ENCODE results near the gene SRBD1. TPM values are rescaled to one million over a fixed set of nuclear protein-coding genes. Genes with fewer than 3 reads are reported as not detected.

SRBD1 gene
- total RNA-seq, 2 experiments from 2014 or later: 19.4 to 20.0 TPM

DNA sequence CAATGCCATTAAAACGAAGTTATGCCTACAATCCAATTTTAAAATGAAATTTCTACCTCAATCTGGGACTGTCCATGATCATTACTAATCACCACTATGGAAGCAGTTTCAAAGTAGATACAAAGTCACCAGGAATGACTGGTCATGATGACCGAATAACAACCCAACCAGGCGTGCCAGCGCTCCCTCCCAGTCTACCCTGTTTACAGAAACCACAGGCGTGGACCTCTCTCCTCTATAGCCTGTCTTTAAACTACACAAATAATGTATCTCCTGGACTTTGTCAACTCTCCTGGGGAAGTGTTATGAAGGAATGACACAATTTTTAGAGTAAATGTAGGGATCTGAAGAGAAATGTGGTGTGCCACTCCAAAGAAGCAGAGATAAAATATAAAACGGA, 150.2 kb downstream of the SRBD1 start:
- H3K4me3 Mint-ChIP-seq: no peak overlapping the region
- H3K9me3 Mint-ChIP-seq: no peaks in the 10 kb centered on the region
- H3K27me3 Mint-ChIP-seq: no peaks in the 10 kb centered on the region
- H3K27ac Mint-ChIP-seq: no peak overlapping the region
- peaks cover 6% of the 10 kb centered on the region for H3K36me3 Mint-ChIP-seq (ENCODE audit: low read depth)
- ChIA-PET POLR2A (no interaction called here), CTCF (no interaction called here)
- DNase-seq: no peak
- no peaks in the 10 kb centered on the region for H3K4me1 Mint-ChIP-seq

DNA sequence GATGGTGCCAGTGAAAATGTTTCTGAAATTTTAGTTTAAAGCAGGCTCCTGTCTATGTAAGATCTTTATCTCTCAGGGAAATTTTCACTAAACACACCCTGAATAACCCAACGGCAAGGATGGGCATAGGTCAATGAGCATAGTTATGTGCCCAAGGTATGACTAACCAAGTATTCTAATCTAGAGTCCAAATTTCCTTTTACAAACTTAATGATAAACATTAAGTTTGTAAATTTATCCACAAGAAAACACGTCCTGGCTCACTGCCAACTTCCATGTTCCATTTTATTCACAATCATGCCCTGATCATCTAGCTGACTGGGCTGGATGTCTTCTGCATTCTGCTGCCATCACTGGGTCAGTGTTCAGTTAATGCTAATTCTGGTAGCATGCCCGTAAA, 151.2 kb downstream of the SRBD1 start:
- CTCF ChIA-PET: no interaction called here
- no peak for DNase-seq
- H3K36me3 Mint-ChIP-seq (ENCODE audit: low read depth): peaks cover 6% of the 10 kb centered on the region
- no peak overlapping the region for H3K4me3 Mint-ChIP-seq
- POLR2A ChIA-PET: no interaction called here
- H3K4me1 Mint-ChIP-seq: no peaks in the 10 kb centered on the region
- no peaks in the 10 kb centered on the region for H3K9me3 Mint-ChIP-seq
- no peak overlapping the region for H3K27ac Mint-ChIP-seq
- no peaks in the 10 kb centered on the region for H3K27me3 Mint-ChIP-seq

DNA sequence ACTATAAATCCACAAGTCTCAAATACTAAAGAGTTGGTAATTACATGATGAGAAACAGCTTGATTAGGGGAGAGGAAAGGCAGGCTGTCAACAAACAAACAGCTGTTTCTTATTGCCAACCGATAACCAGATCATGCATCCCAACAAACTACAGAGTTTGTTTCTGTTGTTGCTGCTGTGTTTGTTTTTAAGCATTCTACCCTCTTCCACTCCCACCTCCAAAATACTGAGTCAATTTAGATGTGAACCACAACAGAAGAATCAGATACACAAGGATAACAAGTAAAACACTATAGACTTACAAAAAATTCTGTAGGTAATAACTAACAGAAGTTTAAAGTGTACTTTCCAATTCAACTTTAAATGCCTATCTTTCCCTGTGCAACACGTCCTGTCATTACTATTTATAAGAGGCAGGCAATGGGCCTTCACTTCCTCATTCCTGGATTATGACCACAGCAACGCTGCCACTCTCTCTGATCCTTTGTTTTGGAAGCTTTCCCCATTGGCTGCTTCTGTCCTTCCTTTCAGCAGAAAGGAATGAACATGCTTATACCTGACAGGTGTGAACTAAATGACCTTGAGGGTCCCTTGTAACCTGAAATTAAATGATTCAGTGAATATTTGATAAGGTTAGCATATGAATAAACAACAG, 152.0 kb downstream of the SRBD1 start:
- no peak overlapping the region for H3K4me3 Mint-ChIP-seq
- DNase-seq: no peak
- H3K36me3 Mint-ChIP-seq (ENCODE audit: low read depth): peaks cover 6% of the 10 kb centered on the region
- no peak overlapping the region for H3K27ac Mint-ChIP-seq
- CTCF ChIA-PET: no interaction called here
- no peaks in the 10 kb centered on the region for H3K27me3 Mint-ChIP-seq
- no peaks in the 10 kb centered on the region for H3K4me1 Mint-ChIP-seq
- no peaks in the 10 kb centered on the region for H3K9me3 Mint-ChIP-seq
- POLR2A ChIA-PET: no interaction called here

DNA sequence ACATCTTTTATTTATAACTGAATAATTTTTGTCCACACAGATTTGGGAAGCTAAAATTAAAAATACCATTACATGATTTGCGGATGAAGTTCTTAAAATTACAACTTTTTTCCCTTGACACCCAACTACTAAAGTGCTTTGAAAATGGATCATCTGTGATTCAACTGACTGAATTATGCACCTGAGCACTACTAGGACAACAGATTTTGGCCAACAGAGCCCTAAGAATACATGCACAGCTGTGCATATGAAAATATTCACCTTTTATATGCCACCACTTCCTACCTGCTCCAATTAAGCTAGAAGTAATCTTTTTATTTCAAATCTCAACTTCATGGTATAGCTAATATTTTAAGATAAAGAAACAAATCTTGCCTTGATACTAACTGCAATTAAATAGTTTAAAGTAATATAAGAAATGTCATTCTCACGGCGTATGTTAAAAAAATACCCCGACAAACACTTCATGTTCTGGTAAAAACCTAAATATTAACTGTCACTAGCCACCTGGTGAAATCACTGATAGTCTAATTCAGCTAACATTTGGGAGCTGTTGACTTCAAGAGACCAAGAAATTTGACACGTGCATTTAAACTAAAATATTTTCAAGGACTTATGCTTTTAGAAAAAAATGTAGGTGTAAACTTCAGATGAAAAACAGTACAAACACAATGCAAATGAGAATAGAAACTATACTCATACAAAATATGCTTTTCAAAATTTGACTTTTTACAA, 153.7 kb downstream of the SRBD1 start:
- Mint-ChIP-seq H3K27me3 (no peaks in the 10 kb centered on the region), H3K4me1 (no peaks in the 10 kb centered on the region), H3K36me3 (ENCODE audit: low read depth) (peaks cover 4% of the 10 kb centered on the region), H3K4me3 (no peak overlapping the region), H3K9me3 (no peaks in the 10 kb centered on the region), H3K27ac (no peak overlapping the region)
- CTCF ChIA-PET: interaction anchor here (0.6 kb wide), 1 partner anchor 19 kb away, joined by 3 read pairs; no protein-coding TSS in a partner anchor
- DNase-seq: no peak
- POLR2A ChIA-PET: no interaction called here

DNA sequence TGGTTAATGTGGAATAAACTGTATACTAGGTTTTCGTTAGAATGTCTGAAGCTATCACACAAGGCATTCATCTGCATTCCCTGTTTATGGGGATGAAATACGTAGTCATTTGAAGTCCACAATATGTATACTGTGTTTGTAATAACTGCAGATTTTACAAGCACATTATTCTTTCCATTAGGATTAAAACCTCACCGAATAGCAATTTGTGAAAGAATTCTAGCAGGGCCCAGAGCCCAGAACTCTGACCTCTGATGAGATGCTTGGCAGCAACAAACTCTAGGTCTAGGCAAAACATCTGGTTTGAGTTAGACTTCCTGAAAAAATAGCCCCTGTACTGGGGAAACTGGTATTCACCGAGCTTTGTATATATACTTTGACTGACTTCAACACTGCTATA, 158.2 kb downstream of the SRBD1 start:
- no peak overlapping the region for H3K27ac Mint-ChIP-seq
- ChIA-PET POLR2A (no interaction called here), CTCF (no interaction called here)
- no peak overlapping the region for H3K4me3 Mint-ChIP-seq
- no peak for DNase-seq
- no peaks in the 10 kb centered on the region for H3K36me3 Mint-ChIP-seq (ENCODE audit: low read depth)
- no peaks in the 10 kb centered on the region for H3K4me1 Mint-ChIP-seq
- H3K9me3 Mint-ChIP-seq: no peaks in the 10 kb centered on the region
- no peaks in the 10 kb centered on the region for H3K27me3 Mint-ChIP-seq

DNA sequence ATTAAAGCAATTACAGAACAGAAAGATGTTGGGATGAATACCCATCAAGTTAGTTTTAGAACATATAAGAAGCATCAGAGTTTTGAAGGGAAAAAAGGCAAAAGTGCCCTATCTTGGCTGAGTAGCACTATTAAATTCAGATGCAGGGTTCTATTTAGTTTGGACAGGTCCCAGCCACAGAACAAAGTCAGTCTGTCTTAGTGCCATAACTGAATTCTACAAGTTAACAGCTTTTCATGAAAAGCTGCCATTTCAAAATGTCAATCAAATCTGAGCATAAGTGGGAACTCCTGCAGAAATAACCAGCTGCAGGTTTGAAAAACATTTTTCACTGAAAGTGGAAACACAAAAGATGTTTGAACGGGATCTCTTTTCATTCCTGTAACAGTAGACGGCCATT, 160.4 kb downstream of the SRBD1 start:
- Mint-ChIP-seq H3K36me3 (ENCODE audit: low read depth) (no peaks in the 10 kb centered on the region), H3K27me3 (no peaks in the 10 kb centered on the region), H3K4me3 (no peak overlapping the region), H3K4me1 (no peaks in the 10 kb centered on the region), H3K9me3 (no peaks in the 10 kb centered on the region), H3K27ac (no peak overlapping the region)
- DNase-seq: no peak
- ChIA-PET POLR2A (no interaction called here), CTCF (no interaction called here)

DNA sequence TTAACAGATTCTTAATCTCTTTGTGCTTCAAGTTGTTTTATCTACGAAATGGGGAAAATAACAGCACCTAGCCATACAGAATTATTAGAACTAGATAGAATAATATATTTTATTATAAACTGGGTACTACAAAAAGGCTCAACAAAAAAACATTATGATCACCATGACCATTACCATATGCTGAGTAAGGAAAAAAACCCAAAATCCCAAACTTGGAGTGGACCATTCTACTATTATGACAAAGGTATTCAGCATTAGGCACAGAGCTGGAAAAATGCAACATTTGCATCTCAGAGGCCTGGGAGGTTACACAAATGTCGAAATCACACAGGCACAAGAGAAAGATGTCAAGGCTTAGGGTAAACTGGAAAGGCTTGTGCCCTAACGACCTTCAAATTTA, 162.8 kb downstream of the SRBD1 start:
- Mint-ChIP-seq H3K36me3 (ENCODE audit: low read depth) (no peaks in the 10 kb centered on the region), H3K9me3 (no peaks in the 10 kb centered on the region), H3K27me3 (no peaks in the 10 kb centered on the region), H3K27ac (no peak overlapping the region), H3K4me1 (peaks cover 2% of the 10 kb centered on the region), H3K4me3 (no peak overlapping the region)
- CTCF ChIA-PET: no interaction called here
- POLR2A ChIA-PET: no interaction called here
- no peak for DNase-seq

DNA sequence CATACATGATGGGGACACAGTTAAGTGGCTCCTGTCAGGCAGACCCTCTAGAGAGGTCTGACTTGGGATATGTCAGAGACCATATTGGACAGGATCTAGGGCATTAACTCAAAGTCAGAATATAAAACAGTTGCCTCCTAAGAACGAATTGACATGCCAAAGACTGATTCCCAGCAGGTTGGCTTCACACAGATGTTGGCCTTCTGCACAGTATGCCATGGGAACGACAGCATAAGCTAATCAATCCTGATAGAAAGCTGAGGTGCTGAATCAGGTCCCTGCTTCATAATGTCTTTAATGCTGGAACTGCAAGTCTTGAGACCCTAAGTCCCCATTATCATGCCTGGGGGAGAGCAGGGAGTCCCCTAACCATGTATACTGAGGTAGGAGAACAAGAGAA, 165.1 kb downstream of the SRBD1 start:
- Mint-ChIP-seq H3K27me3 (no peaks in the 10 kb centered on the region), H3K36me3 (ENCODE audit: low read depth) (no peaks in the 10 kb centered on the region), H3K4me1 (peaks cover 7% of the 10 kb centered on the region), H3K9me3 (no peaks in the 10 kb centered on the region), H3K4me3 (no peak overlapping the region), H3K27ac (no peak overlapping the region)
- POLR2A ChIA-PET: no interaction called here
- no peak for DNase-seq
- CTCF ChIA-PET: no interaction called here

DNA sequence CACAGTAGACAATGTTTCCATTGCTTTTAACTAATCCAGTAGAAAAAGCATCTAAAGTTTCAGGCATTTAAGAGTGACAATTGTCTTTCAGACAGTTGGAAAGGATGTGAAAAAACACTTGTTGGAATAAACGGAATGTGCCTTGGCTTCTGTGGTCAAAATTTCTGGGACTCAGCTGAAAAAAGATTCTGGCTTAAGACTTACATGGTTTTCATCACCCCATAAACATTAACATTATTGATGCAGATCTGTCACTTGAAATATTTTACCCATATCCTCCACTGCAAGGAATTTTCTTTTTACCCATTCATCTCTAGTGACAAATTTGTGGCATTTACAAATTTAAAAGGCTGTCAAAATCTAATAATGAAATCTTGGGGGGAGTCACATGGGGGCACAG, 166.0 kb downstream of the SRBD1 start:
- no peak overlapping the region for H3K4me3 Mint-ChIP-seq
- no peaks in the 10 kb centered on the region for H3K36me3 Mint-ChIP-seq (ENCODE audit: low read depth)
- peaks cover 7% of the 10 kb centered on the region for H3K4me1 Mint-ChIP-seq
- H3K27ac Mint-ChIP-seq: no peak overlapping the region
- DNase-seq: no peak
- no peaks in the 10 kb centered on the region for H3K27me3 Mint-ChIP-seq
- H3K9me3 Mint-ChIP-seq: no peaks in the 10 kb centered on the region
- POLR2A ChIA-PET: no interaction called here
- CTCF ChIA-PET: no interaction called here

DNA sequence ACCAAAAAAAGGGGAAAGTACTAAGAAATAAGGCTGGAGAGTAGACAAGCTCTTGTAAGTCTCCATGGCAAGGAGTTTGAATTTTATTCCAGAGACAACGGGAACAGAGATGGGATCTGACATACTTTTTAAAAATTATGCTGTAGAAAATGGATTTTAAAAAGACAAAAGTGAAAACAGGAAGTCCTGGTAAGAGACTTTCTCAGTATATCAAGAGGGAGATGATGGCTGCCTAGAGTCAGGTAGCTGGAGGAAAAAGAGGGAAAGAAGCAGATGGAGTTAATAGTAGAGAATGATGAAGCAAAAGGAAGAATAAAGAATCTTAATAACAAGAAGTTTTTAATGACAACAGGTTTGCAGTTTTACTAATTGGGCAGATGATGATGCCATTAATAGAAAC, 168.1 kb downstream of the SRBD1 start:
- no peaks in the 10 kb centered on the region for H3K9me3 Mint-ChIP-seq
- peaks cover 7% of the 10 kb centered on the region for H3K4me1 Mint-ChIP-seq
- DNase-seq: no peak
- H3K4me3 Mint-ChIP-seq: no peak overlapping the region
- peak overlapping the region; percentile 28 for H3K27ac Mint-ChIP-seq
- CTCF ChIA-PET: no interaction called here
- no peaks in the 10 kb centered on the region for H3K27me3 Mint-ChIP-seq
- POLR2A ChIA-PET: no interaction called here
- H3K36me3 Mint-ChIP-seq (ENCODE audit: low read depth): peaks cover 4% of the 10 kb centered on the region

DNA sequence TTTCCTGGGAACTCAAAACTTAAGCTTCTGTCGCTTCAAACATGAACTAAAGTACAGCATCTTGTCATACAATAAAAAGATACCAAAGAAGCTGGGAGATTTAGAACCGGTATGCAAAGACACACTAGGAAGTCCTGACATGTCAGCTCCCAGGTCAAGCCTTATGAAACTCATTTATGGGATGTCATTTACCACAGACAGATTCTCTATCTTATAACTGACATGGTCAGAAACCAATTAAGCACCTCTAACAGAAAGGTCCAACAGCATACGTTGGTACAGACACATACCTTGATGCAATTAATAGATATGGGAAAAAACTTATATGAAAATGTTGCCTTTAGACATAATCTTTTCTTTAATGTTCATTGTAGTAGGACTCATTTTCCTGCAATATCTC, 169.0 kb downstream of the SRBD1 start:
- Mint-ChIP-seq H3K27ac (no peak overlapping the region), H3K4me1 (peaks cover 7% of the 10 kb centered on the region), H3K4me3 (no peak overlapping the region), H3K36me3 (ENCODE audit: low read depth) (peaks cover 12% of the 10 kb centered on the region), H3K27me3 (no peaks in the 10 kb centered on the region), H3K9me3 (peaks cover 5% of the 10 kb centered on the region)
- DNase-seq: no peak
- POLR2A ChIA-PET: no interaction called here
- CTCF ChIA-PET: no interaction called here

DNA sequence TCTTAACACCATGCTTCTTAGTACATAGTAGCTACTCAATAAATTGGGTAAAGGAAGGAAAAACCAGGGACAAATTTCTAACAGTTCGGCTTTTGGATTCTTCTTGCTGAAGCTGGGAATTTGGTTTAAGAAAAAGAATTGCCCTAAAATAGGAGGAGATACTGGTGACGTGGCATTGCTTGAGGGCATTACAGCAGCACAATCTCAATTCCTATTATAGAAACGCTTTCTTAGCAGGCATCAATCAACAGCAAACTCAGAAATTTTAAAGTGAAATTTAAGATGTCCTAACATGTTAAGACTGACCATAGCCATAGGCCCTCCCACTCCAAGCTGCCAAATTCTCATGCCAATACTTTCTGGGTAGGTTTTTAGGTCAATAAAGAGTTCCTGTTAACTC, 169.5 kb downstream of the SRBD1 start:
- DNase-seq: no peak
- CTCF ChIA-PET: no interaction called here
- H3K4me1 Mint-ChIP-seq: peaks cover 7% of the 10 kb centered on the region
- no peaks in the 10 kb centered on the region for H3K27me3 Mint-ChIP-seq
- H3K9me3 Mint-ChIP-seq: peaks cover 5% of the 10 kb centered on the region
- no peak overlapping the region for H3K27ac Mint-ChIP-seq
- POLR2A ChIA-PET: no interaction called here
- H3K36me3 Mint-ChIP-seq (ENCODE audit: low read depth): peaks cover 13% of the 10 kb centered on the region
- no peak overlapping the region for H3K4me3 Mint-ChIP-seq

DNA sequence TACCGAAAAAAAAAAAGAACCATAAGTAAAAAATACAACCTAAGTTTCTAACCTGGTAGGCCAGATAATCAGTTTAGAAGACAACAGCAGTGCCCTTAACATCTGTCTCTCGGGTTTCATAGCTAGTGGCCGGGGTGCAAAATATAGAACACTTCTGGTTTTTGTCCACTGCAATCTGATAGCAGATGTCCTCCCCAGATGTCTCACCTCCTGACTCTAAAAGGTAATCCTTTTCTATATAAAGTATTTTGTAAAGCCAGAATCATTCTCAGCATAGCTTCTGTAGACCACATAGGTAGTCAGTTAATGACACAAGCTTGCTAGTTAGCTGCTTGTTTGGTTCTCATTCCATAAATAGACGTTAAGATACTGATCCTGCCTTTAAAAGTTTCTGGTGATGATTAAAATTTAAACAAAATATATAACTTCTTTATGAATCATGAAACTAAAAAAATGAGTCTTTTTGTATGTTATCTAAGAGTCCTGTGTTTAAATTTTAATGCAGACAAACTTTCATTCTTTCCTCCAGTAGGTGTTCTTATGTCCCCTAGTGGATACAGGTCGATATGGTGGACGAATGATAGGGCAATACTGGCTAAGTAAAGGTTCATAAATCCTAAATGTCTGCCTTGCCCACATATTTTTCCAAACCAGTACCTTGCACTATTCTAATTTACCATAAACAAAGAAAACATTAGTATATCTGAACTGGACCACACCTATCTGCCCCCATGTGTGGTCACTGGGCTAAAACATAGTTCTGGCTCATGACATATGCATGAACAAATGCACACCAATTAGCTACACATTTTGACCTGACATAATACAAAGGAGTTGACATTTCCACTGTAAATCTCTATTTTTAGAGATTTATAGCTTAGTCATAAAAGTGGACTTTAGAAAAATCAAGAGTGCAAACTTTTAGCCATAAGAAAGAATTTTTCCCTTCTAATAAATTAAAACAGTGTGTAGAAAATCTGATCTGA, 171.0 kb downstream of the SRBD1 start:
- H3K9me3 Mint-ChIP-seq: peaks cover 7% of the 10 kb centered on the region
- peaks cover 7% of the 10 kb centered on the region for H3K4me1 Mint-ChIP-seq
- ChIA-PET POLR2A (no interaction called here), CTCF (no interaction called here)
- peaks cover 20% of the 10 kb centered on the region for H3K36me3 Mint-ChIP-seq (ENCODE audit: low read depth)
- no peak for DNase-seq
- no peak overlapping the region for H3K4me3 Mint-ChIP-seq
- H3K27me3 Mint-ChIP-seq: no peaks in the 10 kb centered on the region
- no peak overlapping the region for H3K27ac Mint-ChIP-seq
